Measurements from ENCODE around the gene GPR87.

Gene GPR87

GRCh38 chr3:151305060-151305774 is 11.4 kb downstream of the GPR87 start:
- H3K4me3 ChIP-seq (ENCODE audit: low read depth, low read length): peak overlapping the region; percentile 8
- DNase-seq (ENCODE audit: low read depth, low spot score): peak; percentile 98
- no peak for TF ChIP-seq CTCF (IDR thresholded peaks at IDR 0.05; ENCODE audit: low read depth, low read length)
- in situ Hi-C loops (cut with HindIII; ENCODE audit: low sequenced_read_pairs): no loop called here

DNA sequence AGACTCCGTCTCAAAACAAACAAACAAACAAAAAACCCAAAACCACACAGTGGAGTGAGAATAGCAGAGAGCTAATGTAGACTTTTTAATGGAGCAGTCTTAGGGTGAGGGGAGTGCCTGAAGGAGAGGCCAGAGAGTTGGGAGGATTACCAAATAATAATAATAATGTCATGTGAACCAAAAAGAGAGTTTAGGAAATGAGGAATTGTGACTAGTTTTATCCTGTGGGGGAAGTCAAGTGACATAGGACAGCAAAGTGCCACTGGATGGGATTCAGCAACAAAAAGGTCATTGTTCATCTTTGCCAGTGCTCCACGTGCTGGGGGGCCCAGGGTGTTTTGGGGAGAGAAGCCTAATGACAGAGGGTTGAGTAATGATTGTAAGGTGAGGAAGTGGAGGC is 12.9 kb downstream of the GPR87 start:
- no peak for DNase-seq (ENCODE audit: low read depth, low spot score)
- no peak overlapping the region for H3K4me3 ChIP-seq (ENCODE audit: low read depth, low read length)
- TF ChIP-seq CTCF (IDR thresholded peaks at IDR 0.05; ENCODE audit: low read depth, low read length): no peak
- in situ Hi-C loops (cut with HindIII; ENCODE audit: low sequenced_read_pairs): no loop called here

DNA sequence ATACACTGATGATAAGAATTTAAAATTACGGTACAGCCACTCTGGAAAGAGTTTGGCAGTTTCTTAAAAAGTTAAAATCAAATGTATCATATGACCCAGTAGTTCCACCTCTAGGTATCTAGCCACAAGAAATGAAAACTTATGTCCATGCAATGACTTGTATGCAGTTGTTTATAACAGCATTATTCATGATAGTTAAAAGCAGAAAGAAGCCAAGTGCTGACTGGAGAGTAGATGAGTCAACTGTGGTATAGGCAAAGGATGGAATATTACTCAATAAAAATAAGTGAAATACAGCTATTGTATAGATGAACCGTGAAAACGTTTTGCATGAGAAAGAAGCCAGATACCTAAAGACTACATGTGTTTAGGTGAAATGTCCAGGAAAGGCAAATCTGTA is 14.8 kb downstream of the GPR87 start:
- peak; percentile 81 for DNase-seq (ENCODE audit: low read depth, low spot score)
- no peak for TF ChIP-seq CTCF (IDR thresholded peaks at IDR 0.05; ENCODE audit: low read depth, low read length)
- in situ Hi-C loops (cut with HindIII; ENCODE audit: low sequenced_read_pairs): no loop called here
- H3K4me3 ChIP-seq (ENCODE audit: low read depth, low read length): no peak overlapping the region

DNA sequence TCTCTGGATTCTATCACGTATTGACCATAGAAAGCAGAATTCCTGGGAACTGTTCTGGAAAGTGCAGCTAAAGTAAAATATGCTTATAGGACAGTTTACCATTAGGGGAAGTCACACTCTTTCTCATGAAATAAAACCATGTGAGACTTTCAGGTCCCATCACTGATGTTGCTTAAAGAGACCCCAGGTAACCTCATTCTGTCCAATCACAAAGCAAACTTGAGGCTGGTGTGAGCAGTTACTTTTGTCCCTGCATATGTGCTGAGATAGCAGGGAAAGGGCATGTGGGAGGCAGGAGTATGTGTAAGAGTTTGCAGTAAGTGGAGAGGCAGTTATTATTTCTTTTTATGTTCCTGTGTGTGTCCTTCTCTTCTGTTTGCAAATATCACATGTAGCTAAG is 16.1 kb downstream of the GPR87 start:
- in situ Hi-C loops (cut with HindIII; ENCODE audit: low sequenced_read_pairs): no loop called here
- H3K4me3 ChIP-seq (ENCODE audit: low read depth, low read length): no peak overlapping the region
- DNase-seq (ENCODE audit: low read depth, low spot score): no peak
- no peak for TF ChIP-seq CTCF (IDR thresholded peaks at IDR 0.05; ENCODE audit: low read depth, low read length)

GRCh38 chr3:151299006-151299405 is 17.6 kb downstream of the GPR87 start:
- H3K4me3 ChIP-seq (ENCODE audit: low read depth, low read length): no peak overlapping the region
- TF ChIP-seq CTCF (IDR thresholded peaks at IDR 0.05; ENCODE audit: low read depth, low read length): no peak
- in situ Hi-C loops (cut with HindIII; ENCODE audit: low sequenced_read_pairs): no loop called here
- DNase-seq (ENCODE audit: low read depth, low spot score): no peak

- in situ Hi-C loops (cut with HindIII; ENCODE audit: low sequenced_read_pairs): no loop called here
- no peak for DNase-seq (ENCODE audit: low read depth, low spot score)
These were observed 19.2 kb downstream of the GPR87 start for GRCh38 chr3:151297429-151297828.

More at GRCh38 chr3:151297429-151297828, 19.2 kb downstream of the GPR87 start:
- TF ChIP-seq CTCF (IDR thresholded peaks at IDR 0.05; ENCODE audit: low read depth, low read length): no peak
- no peak overlapping the region for H3K4me3 ChIP-seq (ENCODE audit: low read depth, low read length)
